IPS-11a (cell line): ENCODE results near the gene PLA2G3.
"Not testable (repeated sequence)": the region's sequence is repeated elsewhere in the genome, so short reads cannot be mapped to it uniquely, and the experiment has no call there.

ENCODE experiments used
- H3K4me3 ChIP-seq: one replicate; pipeline ENCODE4 v1.5.1; 2013; ENCODE audit warnings: low read depth, low read length, control low read depth

PLA2G3 gene

GRCh38 chr22:31100762-31101525 is 39.4 kb downstream of the PLA2G3 start:
- no peak overlapping the region for H3K4me3 ChIP-seq

GRCh38 chr22:31099841-31100761 is 40.2 kb downstream of the PLA2G3 start:
- H3K4me3 ChIP-seq, result no peak overlapping the region

- no peak overlapping the region for H3K4me3 ChIP-seq
These were observed 40.9 kb downstream of the PLA2G3 start for GRCh38 chr22:31099386-31099785.

- no peak overlapping the region for H3K4me3 ChIP-seq
These were observed 41.6 kb downstream of the PLA2G3 start for GRCh38 chr22:31098632-31099110.

- H3K4me3 ChIP-seq, result no peak overlapping the region
These were observed 42.2 kb downstream of the PLA2G3 start for GRCh38 chr22:31097941-31098631.

GRCh38 chr22:31097539-31097938 is 42.8 kb downstream of the PLA2G3 start:
- not testable (repeated sequence) for H3K4me3 ChIP-seq

- H3K4me3 ChIP-seq, result no peak overlapping the region
These were observed 43.5 kb downstream of the PLA2G3 start for GRCh38 chr22:31096657-31097279.

GRCh38 chr22:31095637-31096249 is 44.6 kb downstream of the PLA2G3 start:
- H3K4me3 ChIP-seq, result no peak overlapping the region

GRCh38 chr22:31094741-31095140 is 45.6 kb downstream of the PLA2G3 start:
- H3K4me3 ChIP-seq, result no peak overlapping the region

- H3K4me3 ChIP-seq, result no peak overlapping the region
These were observed 46.2 kb downstream of the PLA2G3 start for GRCh38 chr22:31094021-31094551.

- no peak overlapping the region for H3K4me3 ChIP-seq
These were observed 47.0 kb downstream of the PLA2G3 start for GRCh38 chr22:31093086-31093850.

- H3K4me3 ChIP-seq, result no peak overlapping the region
These were observed 48.1 kb downstream of the PLA2G3 start for GRCh38 chr22:31092161-31092560.

GRCh38 chr22:31091106-31091975 is 49.0 kb downstream of the PLA2G3 start:
- no peak overlapping the region for H3K4me3 ChIP-seq

- no peak overlapping the region for H3K4me3 ChIP-seq
These were observed 49.9 kb downstream of the PLA2G3 start for GRCh38 chr22:31090217-31091085.

GRCh38 chr22:31089160-31090100 is 50.9 kb downstream of the PLA2G3 start:
- H3K4me3 ChIP-seq, result no peak overlapping the region

GRCh38 chr22:31088233-31088986 is 51.9 kb downstream of the PLA2G3 start:
- no peak overlapping the region for H3K4me3 ChIP-seq
